Ramos (cell line): ENCODE results near the gene AGER.
"Not testable (repeated sequence)": the region's sequence is repeated elsewhere in the genome, so short reads cannot be mapped to it uniquely, and the experiment has no call there.

Source experiments
- in situ Hi-C: fragments of 300-500 bp; cut with MboI; formaldehyde crosslinking; loops from one replicate; pipeline ENCODE4 v1.14.3; 2022; ENCODE audit warnings: low sequenced_read_pairs; ENCODE audit not compliant: unreplicated experiment

AGER gene

GRCh38 chr6:32187725-32188380 lies 3.8 kb upstream of the AGER start:
- in situ Hi-C loops = not testable (repeated sequence)

GRCh38 chr6:32187009-32187709 lies 3.1 kb upstream of the AGER start:
- in situ Hi-C loops = no loop called here

DNA sequence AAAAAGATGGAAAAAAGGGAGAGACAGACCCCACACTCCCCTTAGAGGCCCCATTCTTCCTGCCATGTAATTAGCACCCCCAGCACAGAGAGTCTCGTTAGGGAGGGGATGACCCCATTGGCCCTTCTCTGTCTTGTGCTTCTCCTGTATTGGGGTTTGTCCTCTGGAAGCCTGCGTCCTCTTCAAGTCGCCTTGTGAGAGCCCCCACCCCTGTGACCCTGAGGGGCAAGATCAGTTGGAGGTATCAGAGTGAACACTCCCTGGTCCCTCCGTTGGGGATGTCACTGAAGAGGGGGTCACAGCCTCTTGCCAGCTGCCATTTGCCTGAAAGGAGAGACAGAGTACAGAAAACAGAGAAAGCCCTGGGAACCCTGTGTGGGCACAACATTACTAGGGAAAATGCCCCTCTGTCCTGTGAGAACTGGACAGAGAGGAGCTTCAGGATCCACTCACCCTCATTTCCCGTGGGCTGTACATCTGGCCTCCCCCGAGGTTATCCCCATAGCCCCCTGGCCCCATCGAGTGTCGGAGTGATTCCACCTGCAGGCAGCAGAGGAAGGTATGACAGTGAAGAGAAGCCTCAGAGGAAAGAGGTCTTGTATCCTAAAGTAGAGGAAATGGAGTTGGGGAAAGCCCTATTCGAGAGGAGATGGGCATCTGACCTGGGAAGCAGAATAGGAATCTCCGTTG lies 2.2 kb upstream of the AGER start:
- in situ Hi-C loops = not testable (repeated sequence)

- in situ Hi-C loops = not testable (repeated sequence)
Observed at GRCh38 chr6:32185681-32186131, 1.7 kb upstream of the AGER start.

- in situ Hi-C loops = no loop called here
Observed at GRCh38 chr6:32183483-32184083, 470 bp downstream of the AGER start.

DNA sequence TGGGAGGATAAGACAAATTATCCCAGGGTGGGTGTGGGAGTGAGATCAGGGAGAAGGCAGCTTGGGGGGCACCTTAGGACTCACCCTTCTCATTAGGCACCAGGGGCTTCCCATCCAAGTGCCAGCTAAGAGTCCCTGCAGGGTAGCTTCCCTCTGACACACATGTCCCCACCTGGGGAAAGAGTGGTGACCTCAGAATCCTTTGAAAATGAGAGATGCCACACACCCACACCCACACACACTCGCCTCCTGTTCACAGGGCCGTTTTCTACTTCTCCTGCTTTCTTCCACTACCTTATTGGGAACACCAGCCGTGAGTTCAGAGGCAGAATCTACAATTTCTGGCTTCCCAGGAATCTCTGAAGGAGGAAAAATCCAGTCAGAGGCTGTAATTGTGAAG lies 1.0 kb downstream of the AGER start:
- in situ Hi-C loops = no loop called here

DNA sequence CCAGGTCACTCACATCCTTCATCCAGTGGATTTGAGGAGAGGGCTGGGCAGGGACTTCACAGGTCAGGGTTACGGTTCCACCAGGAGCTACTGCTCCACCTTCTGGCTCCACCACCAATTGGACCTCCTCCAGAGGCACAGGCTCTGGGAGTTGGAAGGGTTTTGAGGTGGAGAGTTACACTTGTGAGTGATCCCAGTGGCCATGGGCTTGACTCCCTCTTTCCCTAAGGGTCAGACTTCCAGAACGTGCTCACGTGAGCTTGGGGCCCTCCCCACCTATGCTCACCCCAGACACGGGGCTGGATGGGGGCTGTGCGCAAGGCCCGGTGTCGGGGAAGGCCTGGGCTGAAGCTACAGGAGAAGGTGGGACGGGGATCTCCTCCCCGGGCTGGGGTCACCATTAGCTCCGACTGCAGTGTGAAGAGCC lies 1.5 kb downstream of the AGER start:
- in situ Hi-C loops = no loop called here

GRCh38 chr6:32181915-32182529 lies 2.0 kb downstream of the AGER start:
- in situ Hi-C loops = no loop called here

- in situ Hi-C loops = no loop called here
Observed at GRCh38 chr6:32181148-32181702, 2.8 kb downstream of the AGER start.

- in situ Hi-C loops = no loop called here
Observed at GRCh38 chr6:32179766-32180405, 4.2 kb downstream of the AGER start.

DNA sequence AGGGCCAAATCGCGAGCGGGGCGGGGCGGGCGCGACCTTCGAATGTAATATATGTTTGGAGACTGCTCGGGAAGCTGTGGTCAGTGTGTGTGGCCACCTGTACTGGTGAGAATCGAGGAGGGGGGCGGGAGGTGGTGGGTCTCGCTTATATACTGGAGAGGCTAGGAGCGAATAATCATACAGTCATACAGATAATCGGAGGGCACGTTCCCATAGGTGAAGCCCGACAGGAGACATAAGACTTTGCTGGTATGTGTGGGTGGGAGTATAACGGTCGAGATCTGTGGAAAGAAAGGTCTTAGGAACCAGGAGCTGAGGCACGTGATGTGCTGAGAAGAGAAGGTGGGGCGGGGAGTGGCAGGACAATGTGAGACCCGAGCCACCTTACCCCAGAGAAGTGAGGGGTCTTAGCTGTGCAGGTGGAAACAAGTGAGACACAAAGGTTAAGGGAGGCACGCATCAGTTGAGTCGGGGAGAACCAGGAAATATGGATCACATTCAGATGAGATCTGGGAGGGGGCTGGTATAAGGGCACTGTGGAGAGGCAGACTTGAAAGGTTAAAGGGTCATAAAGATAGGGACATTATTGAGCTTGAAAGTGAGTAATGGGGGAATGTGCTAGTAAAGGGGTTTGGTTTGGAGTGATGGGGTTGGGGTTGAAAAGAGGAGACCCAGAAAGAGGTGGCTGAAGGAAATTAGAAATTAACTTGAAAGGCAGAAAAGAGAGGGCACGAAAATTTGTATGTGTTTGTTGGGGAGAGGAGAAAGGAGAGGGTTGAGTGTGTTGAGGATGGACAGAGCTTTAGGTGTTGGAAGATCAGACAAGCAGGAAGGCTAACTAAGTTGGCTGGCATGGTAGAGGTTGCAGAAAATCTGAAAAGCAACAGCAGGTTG lies 5.3 kb downstream of the AGER start:
- in situ Hi-C loops = no loop called here

GRCh38 chr6:32177788-32178546 lies 6.1 kb downstream of the AGER start, which contains the start of gene RNF5:
TSS of gene RNF5 (plus strand) at chr6:32178405. CDS start at chr6:32178512, 107 bp downstream.
- in situ Hi-C loops = no loop called here

DNA sequence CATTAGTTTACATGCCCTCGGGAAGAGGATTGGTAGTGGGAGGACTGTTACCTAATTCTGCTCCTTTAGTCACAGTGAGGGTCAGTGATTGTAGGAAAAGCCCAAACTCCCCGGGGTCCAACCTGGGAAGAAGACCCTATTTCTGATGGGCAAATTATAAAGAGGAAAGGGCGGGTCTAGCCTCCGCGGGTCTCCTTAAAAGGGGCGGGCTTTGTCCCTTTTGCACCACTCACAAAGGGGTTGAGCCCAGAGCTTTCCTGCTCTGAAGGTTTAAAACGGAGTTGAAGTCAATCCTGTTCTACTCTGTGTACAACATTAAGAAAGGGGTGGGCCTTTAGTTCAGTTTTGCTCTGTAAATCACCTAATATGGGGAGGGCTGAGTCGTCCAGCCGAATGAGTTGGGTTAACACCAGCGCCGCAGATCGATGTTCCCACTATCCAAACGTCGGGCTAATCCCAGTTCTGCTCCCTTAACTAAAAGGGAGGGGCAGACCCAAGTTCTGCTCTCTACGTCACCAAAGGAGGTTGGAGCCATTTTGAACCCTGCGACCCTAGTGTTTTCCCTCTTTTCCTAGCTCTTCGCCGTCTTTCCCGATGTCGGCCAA lies 6.8 kb downstream of the AGER start:
- in situ Hi-C loops = no loop called here

GRCh38 chr6:32176476-32177182 lies 7.4 kb downstream of the AGER start:
- in situ Hi-C loops = no loop called here

DNA sequence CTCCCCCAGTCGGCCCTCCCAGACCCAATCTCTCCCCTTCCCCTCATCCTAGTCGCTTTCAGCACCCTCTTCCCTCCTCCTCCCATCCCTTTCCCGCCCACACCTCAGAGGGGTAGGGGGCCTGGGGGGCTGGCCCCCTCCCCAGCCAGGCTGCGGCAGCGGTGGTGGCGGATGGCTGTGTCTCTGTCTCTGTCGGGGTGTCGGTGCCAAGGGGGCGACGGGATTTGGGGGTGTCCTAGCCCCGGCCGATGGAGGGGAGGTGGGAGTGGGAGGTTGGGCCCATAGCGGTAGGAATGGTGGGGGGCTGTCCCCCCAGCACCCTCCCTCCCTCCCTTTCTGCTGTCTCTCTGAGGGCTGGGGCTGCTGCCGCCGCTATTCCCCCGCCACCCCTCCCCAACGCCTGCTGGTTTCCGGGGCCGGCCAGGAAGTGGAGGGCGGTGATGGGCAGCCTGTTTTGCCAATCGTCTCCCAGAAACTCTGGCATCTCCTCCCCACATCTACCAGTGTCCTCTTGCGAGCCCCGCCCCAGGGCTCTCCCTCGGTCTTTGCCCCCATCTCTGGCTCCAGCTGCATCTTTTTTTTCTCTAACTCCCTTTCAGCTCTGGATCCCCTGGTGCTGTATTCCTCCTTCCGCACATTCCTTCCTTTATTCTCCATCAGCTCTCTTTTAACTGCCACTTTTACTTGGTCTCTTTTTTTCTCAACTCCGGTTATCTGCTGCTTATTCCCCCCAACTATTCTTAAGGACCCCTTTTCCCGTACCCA lies 8.2 kb downstream of the AGER start, which contains the start of gene AGPAT1:
Gene AGPAT1 (minus strand): TSS at position 374 of the 765 bp plus-strand sequence. CDS start 4,588 bp downstream, outside the sequence.
- in situ Hi-C loops = no loop called here

- in situ Hi-C loops = no loop called here
Observed at GRCh38 chr6:32175322-32175710, 8.7 kb downstream of the AGER start.
